Panc1 (cell line): Measurements from ENCODE around the gene MEA1. TPM values are rescaled to one million over a fixed set of nuclear protein-coding genes. Genes with fewer than 3 reads are reported as not detected.

Experiments used
- ATAC-seq: fragments of 200-7000 bp; cut with Tn5 transposase; 2 replicates; pipeline ENCODE4 v1.9.1; 2020; ENCODE audit warnings: mild to moderate bottlenecking, moderate library complexity
- BruUV-seq: library from RNA; stranded (reverse); fragments of 400-500 nt; replicated peaks from 2 replicates; lab custom pipeline; 2021; lab: Mats Ljungman, UMichigan
- CTCF ChIA-PET: fragments of 300-600 bp; sonication (Branson Sonifier 250); formaldehyde crosslinking; loops from one replicate; lab custom pipeline; 2022; ENCODE audit warnings: antibody characterized with exemption; lab: Charles Lee
- POLR2A ChIA-PET: fragments of 300-600 bp; sonication (Branson Sonifier 250); formaldehyde crosslinking; loops from one replicate; lab custom pipeline; 2022; ENCODE audit warnings: antibody characterized with exemption; lab: Charles Lee
- DNase-seq: peaks from one replicate; pipeline ENCODE4 v3.0.0-alpha.2; 2010; ENCODE audit warnings: low read depth, low spot score
- H3K27ac ChIP-seq: 2 replicates; pipeline ENCODE4 v1.5.1; 2011; ENCODE audit warnings: mild to moderate bottlenecking, low read length, inconsistent platforms
- H3K27me3 ChIP-seq: fragments of 200-500 bp; sonication (Bioruptor generic); 2 replicates; pipeline ENCODE4 v1.6.0; 2014; ENCODE audit warnings: low read length, inconsistent platforms; ENCODE audit not compliant: control insufficient read depth, insufficient read depth
- H3K36me3 ChIP-seq: fragments of 200-500 bp; sonication (Bioruptor generic); 2 replicates; pipeline ENCODE4 v1.5.1; 2014; ENCODE audit warnings: inconsistent platforms, mild to moderate bottlenecking, low read length, moderate library complexity; ENCODE audit not compliant: control insufficient read depth, insufficient read depth
- H3K4me1 ChIP-seq: 2 replicates; pipeline ENCODE4 v1.5.1; 2011; ENCODE audit warnings: inconsistent platforms, mild to moderate bottlenecking, low read length, moderate library complexity; ENCODE audit not compliant: control insufficient read depth, insufficient read depth
- H3K4me3 ChIP-seq, 2 experiments: 2 replicates each; pipeline ENCODE4 v1.5.1; 2011 to 2012; ENCODE audit warnings: low read depth in 2 of 2, low read length in 2 of 2, mild to moderate bottlenecking in 2 of 2, inconsistent platforms in 1 of 2, moderate library complexity in 1 of 2
- H3K9me3 ChIP-seq: fragments of 200-500 bp; sonication (Bioruptor generic); 2 replicates; pipeline ENCODE4 v1.5.1; 2014; ENCODE audit warnings: low read depth, mild to moderate bottlenecking, inconsistent platforms, low read length, moderate library complexity; ENCODE audit not compliant: control insufficient read depth, insufficient read depth
- CTCF ChIP-seq: fragments of 450-650 bp; IDR thresholded peaks from 2 replicates; pipeline ENCODE4 v1.5.1; 2017; ENCODE audit warnings: mild to moderate bottlenecking
- POLR2AphosphoS5 ChIP-seq: IDR thresholded peaks from 2 replicates; pipeline ENCODE4 v1.6.1; 2012; ENCODE audit warnings: mild to moderate bottlenecking, low read depth, low read length, moderate library complexity
- REST ChIP-seq, 2 experiments: IDR thresholded peaks; 2 replicates each; pipeline ENCODE4 v1.6.1; 2011 to 2012; ENCODE audit warnings: low read depth in 2 of 2, control low read depth in 1 of 2, low read length in 1 of 2, mild to moderate bottlenecking in 1 of 2, moderate library complexity in 1 of 2; ENCODE audit not compliant: insufficient read depth in 1 of 2
- SIN3A ChIP-seq: IDR thresholded peaks from 2 replicates; pipeline ENCODE4 v1.6.1; 2012; ENCODE audit warnings: low read depth, mild to moderate bottlenecking, low read length, moderate library complexity, borderline replicate concordance; ENCODE audit not compliant: insufficient read depth
- TCF7L2 ChIP-seq: IDR thresholded peaks from 2 replicates; pipeline ENCODE4 v1.6.1; 2011; ENCODE audit warnings: mild to moderate bottlenecking, low read depth, low read length, inconsistent platforms
- in situ Hi-C: cut with HindIII; loops from 2 replicates; pipeline ENCODE4 v1.10.0; 2016; ENCODE audit warnings: low sequenced_read_pairs, low pct_unique_long_range_greater_than_20kb
- intact Hi-C: fragments of 100-400 bp; cut with micrococcal nuclease; formaldehyde crosslinking; loops from one replicate; pipeline ENCODE4 v1.10.0; 2022; ENCODE audit not compliant: unreplicated experiment
- total RNA-seq: library from RNA; stranded (reverse); gene quantifications from one replicate; pipeline ENCODE4 v1.2.1, GENCODE V29; 2021; ENCODE audit not compliant: unreplicated experiment

The MEA1 gene
- total RNA-seq, 1 experiment from 2014 or later = 111 TPM

- ATAC-seq = no peak
- CTCF ChIA-PET = no interaction called here
- POLR2A ChIA-PET = no interaction called here
These were observed 18.6 kb upstream of the MEA1 start for GRCh38 chr6:43032326-43032725.

GRCh38 chr6:43029120-43029519 lies 15.4 kb upstream of the MEA1 start:
- DNase-seq = no peak
- in situ Hi-C loops = no loop called here
- intact Hi-C loops = no loop called here
- Histone ChIP-seq H3K27ac (no peak overlapping the region), H3K4me1 (no peaks in the 10 kb centered on the region; the same call in 1 of the 2 replicates), H3K27me3 (no peaks in the 10 kb centered on the region), H3K9me3 (no peaks in the 10 kb centered on the region), H3K36me3 (peaks cover 7% of the 10 kb centered on the region; the same call in 1 of the 2 replicates), H3K4me3 (no peak overlapping the region)
- TF ChIP-seq POLR2AphosphoS5 = peak; percentile 33
- TF ChIP-seq SIN3A = no peak
- TF ChIP-seq REST (IDR thresholded peaks at IDR 0.05; ENCODE audit: insufficient read depth in 1 of 2, low read depth in 2 of 2, low read length in 1 of 2) = no peak
- ChIA-PET POLR2A (no interaction called here), CTCF (no interaction called here)
- no TSS peak for BruUV-seq
- no peak for ATAC-seq

More at GRCh38 chr6:43032326-43032725, 18.6 kb upstream of the MEA1 start:
- in situ Hi-C loops (no loop called here), intact Hi-C loops (no loop called here)
- H3K4me3 ChIP-seq = no peak overlapping the region
- H3K27ac ChIP-seq = no peak overlapping the region
- BruUV-seq = no TSS peak
- no peaks in the 10 kb centered on the region for H3K27me3 ChIP-seq
- H3K36me3 ChIP-seq = peaks cover 2% of the 10 kb centered on the region; the same call in 1 of the 2 replicates
- no peak for DNase-seq
- H3K9me3 ChIP-seq = no peaks in the 10 kb centered on the region
- TF ChIP-seq CTCF (no peak), TCF7L2 (no peak), SIN3A (no peak), POLR2AphosphoS5 (no peak), REST (IDR thresholded peaks at IDR 0.05; ENCODE audit: insufficient read depth in 1 of 2, low read depth in 2 of 2, low read length in 1 of 2) (no peak)
- peaks cover 3% of the 10 kb centered on the region; the same call in 1 of the 2 replicates for H3K4me1 ChIP-seq
